K562 (cell line): ENCODE measurements around the gene SEZ6L. TPM values are rescaled to one million over a fixed set of nuclear protein-coding genes. Genes with fewer than 3 reads are reported as not detected.

Experiments used
- BDP1 ChIP-seq: IDR thresholded peaks from 3 replicates; pipeline ENCODE4 v1.6.1; 2011; ENCODE audit not compliant: insufficient read length, insufficient read depth
- NR4A1 ChIP-seq, 2 experiments: fragments of 250-450 bp in 1 of 2; fragments of 450-650 bp in 1 of 2; sonication (Bioruptor Pico) in 1 of 2; IDR thresholded peaks; 2 replicates each; pipeline versions ENCODE4 v1.4.0 to v1.6.1; 2016 to 2020; ENCODE audit warnings: mild to moderate bottlenecking in 2 of 2, missing compliant biosample characterization in 1 of 2, missing genetic modification characterization in 1 of 2, moderate library complexity in 1 of 2
- PRDM10 ChIP-seq: fragments of 450-650 bp; IDR thresholded peaks from 2 replicates; pipeline ENCODE4 v1.6.1; 2018; ENCODE audit not compliant: partially characterized antibody
- TSHZ1 ChIP-seq: fragments of 250-450 bp; sonication (Bioruptor Pico); IDR thresholded peaks from 2 replicates; pipeline ENCODE4 v1.4.0; 2020; ENCODE audit warnings: mild to moderate bottlenecking, moderate library complexity
- ZBTB1 ChIP-seq: sonication (generic); formaldehyde crosslinking; IDR thresholded peaks from 2 replicates; pipeline ENCODE4 v1.8.1; 2023; ENCODE audit warnings: missing genetic modification reagents, low read depth, mild to moderate bottlenecking, borderline replicate concordance
- ZNF589 ChIP-seq: fragments of 200-800 bp; sonication (Bioruptor generic); IDR thresholded peaks from 2 replicates; pipeline ENCODE4 v1.6.1; 2016; ENCODE audit warnings: low read depth, missing genetic modification characterization, missing compliant biosample characterization
- polyA plus RNA-seq, 8 experiments: library from polyadenylated mRNA; depleted of rRNA in 4 of 8; stranded (reverse) in 5 of 8; unstranded in 3 of 8; fragments of >200 nt; fragmentation: Nextera tagmentation in 2 of 8; fragmentation: Illumina TruSeq in 1 of 8; extraction: Ambion mirVana in 2 of 8; extraction: Trizol in 1 of 8; gene quantifications; 2 replicates each; pipeline versions ENCODE4 v1.2.1 to v1.2.3, GENCODE V29; 2011 to 2014; ENCODE audit warnings: inconsistent platforms in 1 of 8, missing spikeins in 1 of 8
- total RNA-seq, 7 experiments: library from RNA; depleted of rRNA in 6 of 7; stranded (reverse); fragments of >200 nt in 6 of 7; fragmentation: Illumina TruSeq in 2 of 7; extraction: Trizol in 2 of 7; gene quantifications; 2 replicates each; pipeline versions ENCODE4 v1.2.1 to v1.2.3, GENCODE V29; 2011 to 2021; ENCODE audit warnings: low replicate concordance in 1 of 7

The SEZ6L gene
- total and polyA plus RNA-seq, 9 of the 15 experiments (the other 6 are each of a cell fraction or from before 2014, with no cell fraction given): not detected

GRCh38 chr22:26360169-26360885 lies 191.1 kb downstream of the SEZ6L start (continued):
- TF ChIP-seq PRDM10 (no peak), BDP1 (no peak), ZBTB1 (CRISPR knock-in tag) (no peak), NR4A1 (CRISPR knock-in tag; IDR thresholded peaks at IDR 0.05) (no peak), NR4A1 (tag; IDR thresholded peaks at IDR 0.05) (no peak), TSHZ1 (CRISPR knock-in tag) (no peak), ZNF589 (CRISPR knock-in tag) (no peak)
